CD4-positive, CD25-positive, alpha-beta regulatory T cell (primary cell): Measurements from ENCODE around the gene PIAS1. TPM values are rescaled to one million over a fixed set of nuclear protein-coding genes. Genes with fewer than 3 reads are reported as not detected.
"Not testable (repeated sequence)": the region's sequence is repeated elsewhere in the genome, so short reads cannot be mapped to it uniquely, and the experiment has no call there.

Source experiments
- ATAC-seq, 2 donors: fragments of 150-1000 bp; cut with Tn5 transposase; one replicate each; pipeline ENCODE4 v1.10.0; 2021; ENCODE audit warnings: low read depth in 2 of 2, moderate number of reproducible peaks in 2 of 2, moderate library complexity in 1 of 2
- DNase-seq, 3 donors: peaks; one replicate each; pipeline versions ENCODE4 v3.0.0 to v3.0.0-alpha.2; 2012 to 2022; ENCODE audit warnings: mixed read lengths in 1 of 3
- H3K27ac ChIP-seq: one replicate; pipeline ENCODE4 v1.7.0; 2013; ENCODE audit warnings: mild to moderate bottlenecking, low read length; ENCODE audit not compliant: insufficient read depth, poor library complexity, severe bottlenecking
- H3K27me3 ChIP-seq: one replicate; pipeline ENCODE4 v1.7.0; 2013; ENCODE audit warnings: low read length; ENCODE audit not compliant: control insufficient read depth, insufficient read depth
- H3K36me3 ChIP-seq: one replicate; pipeline ENCODE4 v1.7.0; 2013; ENCODE audit warnings: mild to moderate bottlenecking, low read length, moderate library complexity; ENCODE audit not compliant: control insufficient read depth, insufficient read depth
- H3K4me1 ChIP-seq: 2 replicates; pipeline ENCODE4 v1.7.0; 2013; ENCODE audit warnings: mild to moderate bottlenecking, low read length; ENCODE audit not compliant: insufficient read depth, control insufficient read depth, poor library complexity, severe bottlenecking
- H3K4me3 ChIP-seq: one replicate; pipeline ENCODE4 v1.7.0; 2013; ENCODE audit warnings: low read depth, mild to moderate bottlenecking, low read length, moderate library complexity
- H3K9me3 ChIP-seq, 2 experiments: 1 replicate in 1 of 2; 2 replicates in 1 of 2; pipeline ENCODE4 v1.7.0; 2013; ENCODE audit warnings: low read length in 2 of 2, mild to moderate bottlenecking in 1 of 2, moderate library complexity in 1 of 2; ENCODE audit not compliant: control insufficient read depth in 2 of 2
- H3K27ac Mint-ChIP-seq, 3 donors: one replicate each; pipeline ENCODE4 v1.8.0; 2020 to 2022; ENCODE audit warnings: mild to moderate bottlenecking in 3 of 3, mixed read lengths in 3 of 3, moderate library complexity in 2 of 3
- H3K27me3 Mint-ChIP-seq: one replicate; pipeline ENCODE4 v1.8.0; 2022; ENCODE audit warnings: mild to moderate bottlenecking, mixed read lengths
- H3K36me3 Mint-ChIP-seq: one replicate; pipeline ENCODE4 v1.8.0; 2020; ENCODE audit warnings: mixed read lengths
- H3K4me1 Mint-ChIP-seq, 4 donors: one replicate each; pipeline ENCODE4 v1.8.0; 2020 to 2022; ENCODE audit warnings: mixed read lengths in 4 of 4, mild to moderate bottlenecking in 1 of 4
- H3K4me3 Mint-ChIP-seq, 4 donors: one replicate each; pipeline ENCODE4 v1.8.0; 2020 to 2022; ENCODE audit warnings: mild to moderate bottlenecking in 4 of 4, mixed read lengths in 4 of 4, moderate library complexity in 3 of 4
- H3K9me3 Mint-ChIP-seq, 7 donors: one replicate each; pipeline ENCODE4 v1.8.0; 2020 to 2022; ENCODE audit warnings: mixed read lengths in 7 of 7, mild to moderate bottlenecking in 3 of 7, moderate library complexity in 2 of 7
- polyA plus RNA-seq, 4 donors: library from polyadenylated mRNA; unstranded; fragments of 300-500 nt; fragmentation: Illumina TruSeq; gene quantifications; one replicate each; pipeline ENCODE4 v1.2.3, GENCODE V29; 2021
- total RNA-seq: library from RNA; stranded (reverse); gene quantifications from one replicate; pipeline ENCODE4 v1.2.3, GENCODE V29; 2022

The PIAS1 gene
- total and polyA plus RNA-seq, 5 donors from 2014 or later: 102 to 156 (median 137) TPM

- not testable (repeated sequence) for DNase-seq, H3K36me3 ChIP-seq, H3K36me3 Mint-ChIP-seq, H3K9me3 Mint-ChIP-seq, ATAC-seq, H3K4me3 ChIP-seq, H3K27ac Mint-ChIP-seq, H3K27ac ChIP-seq, H3K27me3 Mint-ChIP-seq, H3K9me3 ChIP-seq, H3K27me3 ChIP-seq
- Mint-ChIP-seq H3K4me1 (peaks cover 48 to 77% (median 57%) of the 10 kb centered on the region in 4 donors), H3K4me3 (peak overlapping the region in 2 of 4 donors; percentile 31 to 52)
- peaks cover 62% of the 10 kb centered on the region for H3K4me1 ChIP-seq
These were observed 4.9 kb downstream of the PIAS1 start for GRCh38 chr15:68058970-68059369.

DNA sequence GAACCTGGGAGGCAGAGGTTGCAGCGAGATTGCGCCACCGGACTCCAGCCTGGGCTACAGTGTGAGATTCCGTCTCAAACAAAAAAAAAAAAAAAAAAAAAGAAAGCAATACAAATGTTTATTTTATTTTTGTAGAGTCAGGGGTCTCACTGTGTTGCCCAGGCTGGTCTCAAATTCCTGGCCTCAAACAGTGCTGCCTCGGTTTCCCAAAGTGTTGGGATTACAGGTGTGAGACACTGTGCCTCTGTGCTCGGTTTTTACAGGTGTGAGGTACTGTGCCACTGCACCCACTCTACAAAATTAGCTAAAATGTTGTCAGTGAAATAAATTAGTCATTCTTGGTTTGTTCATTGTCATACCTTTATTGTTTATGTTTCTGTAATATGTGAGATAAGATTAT is 5.5 kb downstream of the PIAS1 start:
- Mint-ChIP-seq H3K4me1 (peaks cover 48 to 82% (median 59%) of the 10 kb centered on the region in 4 donors), H3K27me3 (no peaks in the 10 kb centered on the region)
- no peak overlapping the region for H3K27ac ChIP-seq

DNA sequence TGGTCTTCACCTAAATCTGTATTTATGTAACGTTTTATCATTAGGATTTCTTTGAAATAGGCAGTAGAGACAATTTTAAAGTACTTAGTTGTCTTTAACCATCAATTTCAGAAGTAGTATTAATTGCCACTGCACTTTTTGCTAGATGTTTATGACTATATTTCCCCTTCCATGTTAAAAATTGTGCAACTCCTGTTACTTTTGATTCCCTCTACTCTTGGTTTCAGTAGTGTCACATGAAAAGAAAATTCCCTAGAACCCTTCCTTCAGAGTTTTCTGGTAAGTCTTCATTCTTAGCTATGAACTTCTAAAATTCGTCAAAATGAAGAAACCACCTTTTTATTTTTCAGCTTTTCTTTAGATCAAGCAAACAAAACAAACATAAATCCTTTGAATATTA is 7.1 kb downstream of the PIAS1 start:
- Histone ChIP-seq H3K27ac (no peak overlapping the region), H3K9me3 (no peaks in the 10 kb centered on the region), H3K27me3 (no peaks in the 10 kb centered on the region), H3K4me1 (peaks cover 53% of the 10 kb centered on the region), H3K4me3 (no peak overlapping the region), H3K36me3 (peaks cover 3% of the 10 kb centered on the region)
- H3K36me3 Mint-ChIP-seq: peaks cover 8% of the 10 kb centered on the region
- H3K4me1 Mint-ChIP-seq: peaks cover 45 to 77% (median 56%) of the 10 kb centered on the region in 4 donors
- H3K9me3 Mint-ChIP-seq: no peaks in the 10 kb centered on the region
- H3K4me3 Mint-ChIP-seq: peak overlapping the region in 3 of 4 donors; percentile 17 to 79 (median 38)
- ATAC-seq: no peak
- no peak for DNase-seq
- no peak overlapping the region for H3K27ac Mint-ChIP-seq
- H3K27me3 Mint-ChIP-seq: no peaks in the 10 kb centered on the region

More for the DNA sequence above, 5.5 kb downstream of the PIAS1 start:
- Mint-ChIP-seq H3K4me3 (peak overlapping the region in 1 of 4 donors; percentile 41), H3K9me3 (no peaks in the 10 kb centered on the region), H3K36me3 (peaks cover 8% of the 10 kb centered on the region), H3K27ac (no peak overlapping the region)
- peaks cover 3% of the 10 kb centered on the region for H3K36me3 ChIP-seq
- H3K4me3 ChIP-seq: no peak overlapping the region
- no peak for ATAC-seq
- no peak for DNase-seq
- H3K9me3 ChIP-seq: no peaks in the 10 kb centered on the region
- peaks cover 62% of the 10 kb centered on the region for H3K4me1 ChIP-seq
- H3K27me3 ChIP-seq: no peaks in the 10 kb centered on the region

- H3K27ac Mint-ChIP-seq: no peak overlapping the region
- Histone ChIP-seq H3K4me1 (peaks cover 51% of the 10 kb centered on the region), H3K27me3 (no peaks in the 10 kb centered on the region), H3K36me3 (peaks cover 4% of the 10 kb centered on the region), H3K27ac (no peak overlapping the region), H3K9me3 (no peaks in the 10 kb centered on the region), H3K4me3 (peak overlapping the region; percentile 52)
- peaks cover 42 to 77% (median 54%) of the 10 kb centered on the region in 4 donors for H3K4me1 Mint-ChIP-seq
- ATAC-seq (no peak), DNase-seq (no peak)
- H3K4me3 Mint-ChIP-seq: peak overlapping the region in 3 of 4 donors; percentile 16 to 79 (median 48)
- H3K36me3 Mint-ChIP-seq: peaks cover 12% of the 10 kb centered on the region
- H3K9me3 Mint-ChIP-seq: no peaks in the 10 kb centered on the region
- no peaks in the 10 kb centered on the region for H3K27me3 Mint-ChIP-seq
These were observed 7.5 kb downstream of the PIAS1 start for GRCh38 chr15:68061602-68062001.

- H3K9me3 Mint-ChIP-seq: no peaks in the 10 kb centered on the region
- H3K4me3 Mint-ChIP-seq: peak overlapping the region; percentile 0 to 79 (median 32)
- Histone ChIP-seq H3K9me3 (no peaks in the 10 kb centered on the region), H3K36me3 (peaks cover 5% of the 10 kb centered on the region), H3K4me1 (peaks cover 51% of the 10 kb centered on the region), H3K27me3 (no peaks in the 10 kb centered on the region), H3K4me3 (peak overlapping the region; percentile 52), H3K27ac (no peak overlapping the region)
- H3K27ac Mint-ChIP-seq: no peak overlapping the region
- H3K36me3 Mint-ChIP-seq: peaks cover 12% of the 10 kb centered on the region
- H3K4me1 Mint-ChIP-seq: peaks cover 36 to 77% (median 49%) of the 10 kb centered on the region in 4 donors
- no peak for DNase-seq
- no peak for ATAC-seq
- no peaks in the 10 kb centered on the region for H3K27me3 Mint-ChIP-seq
These were observed 8.1 kb downstream of the PIAS1 start for GRCh38 chr15:68062214-68062613.

DNA sequence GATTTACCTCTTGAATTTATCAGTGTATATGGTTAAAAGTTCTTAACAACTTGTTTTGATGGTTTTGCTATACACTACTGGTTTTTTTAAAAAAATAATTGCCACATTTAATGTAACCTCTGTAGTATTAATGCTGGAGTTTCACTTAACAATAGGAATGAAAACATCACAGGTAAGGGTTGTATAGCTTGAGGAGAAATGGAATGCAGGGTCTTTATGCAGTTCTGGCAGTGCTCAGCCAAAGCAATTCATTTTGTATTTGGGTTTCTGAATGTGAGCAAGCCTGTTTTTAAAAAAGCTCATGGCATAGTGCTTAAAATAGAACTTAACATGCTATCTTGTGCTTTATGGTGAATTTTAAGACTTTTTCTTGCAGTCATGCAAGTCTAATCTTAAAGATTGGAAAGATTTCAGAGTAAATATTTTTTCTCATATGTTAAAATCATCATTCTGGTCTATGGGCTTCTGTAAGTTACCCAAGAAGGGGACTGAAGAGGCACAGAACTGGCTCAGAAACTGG is 8.9 kb downstream of the PIAS1 start:
- Histone ChIP-seq H3K27ac (no peak overlapping the region), H3K4me3 (peak overlapping the region; percentile 52), H3K9me3 (no peaks in the 10 kb centered on the region), H3K36me3 (peaks cover 6% of the 10 kb centered on the region), H3K4me1 (peaks cover 43% of the 10 kb centered on the region), H3K27me3 (no peaks in the 10 kb centered on the region)
- DNase-seq: no peak
- Mint-ChIP-seq H3K36me3 (peaks cover 16% of the 10 kb centered on the region), H3K4me3 (peak overlapping the region in 3 of 4 donors; percentile 7 to 79 (median 17)), H3K27ac (no peak overlapping the region), H3K9me3 (no peaks in the 10 kb centered on the region), H3K4me1 (peaks cover 33 to 75% (median 45%) of the 10 kb centered on the region in 4 donors), H3K27me3 (no peaks in the 10 kb centered on the region)
- ATAC-seq: no peak

DNA sequence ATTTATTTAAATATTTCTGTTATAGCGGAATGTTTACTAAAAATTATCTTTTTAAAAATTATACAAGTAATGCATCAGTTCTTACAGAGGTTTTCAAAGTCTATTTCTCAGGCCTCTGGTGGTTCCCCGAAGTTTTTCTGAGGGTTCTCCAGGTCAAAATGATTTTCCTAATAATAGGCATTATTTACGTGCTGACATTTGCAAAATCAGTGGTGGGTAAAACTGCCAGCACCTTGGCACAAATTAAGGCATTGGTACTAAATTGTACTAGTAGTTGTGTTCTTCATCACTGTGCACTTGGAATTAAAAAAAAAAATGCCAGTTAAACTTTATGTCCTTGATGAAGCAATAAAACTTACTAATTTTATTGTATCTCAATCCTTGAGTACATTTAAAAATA is 9.5 kb downstream of the PIAS1 start:
- DNase-seq (no peak), ATAC-seq (no peak)
- Mint-ChIP-seq H3K27me3 (no peaks in the 10 kb centered on the region), H3K4me1 (peaks cover 33 to 75% (median 41%) of the 10 kb centered on the region in 4 donors), H3K27ac (no peak overlapping the region), H3K36me3 (peaks cover 16% of the 10 kb centered on the region), H3K9me3 (no peaks in the 10 kb centered on the region), H3K4me3 (no peak overlapping the region)
- no peaks in the 10 kb centered on the region for H3K9me3 ChIP-seq
- no peaks in the 10 kb centered on the region for H3K27me3 ChIP-seq
- H3K4me1 ChIP-seq: peaks cover 37% of the 10 kb centered on the region
- peaks cover 8% of the 10 kb centered on the region for H3K36me3 ChIP-seq
- no peak overlapping the region for H3K27ac ChIP-seq
- no peak overlapping the region for H3K4me3 ChIP-seq
